Cerebellar cortex (tissue), 1 donor: ENCODE data around the gene PLCG2.
"Not testable (repeated sequence)": the region's sequence is repeated elsewhere in the genome, so short reads cannot be mapped to it uniquely, and the experiment has no call there.

Experiments used
- DNase-seq: peaks from one replicate; pipeline ENCODE4 v3.0.0-alpha.2; 2015; ENCODE audit warnings: low spot score

PLCG2 gene

DNA sequence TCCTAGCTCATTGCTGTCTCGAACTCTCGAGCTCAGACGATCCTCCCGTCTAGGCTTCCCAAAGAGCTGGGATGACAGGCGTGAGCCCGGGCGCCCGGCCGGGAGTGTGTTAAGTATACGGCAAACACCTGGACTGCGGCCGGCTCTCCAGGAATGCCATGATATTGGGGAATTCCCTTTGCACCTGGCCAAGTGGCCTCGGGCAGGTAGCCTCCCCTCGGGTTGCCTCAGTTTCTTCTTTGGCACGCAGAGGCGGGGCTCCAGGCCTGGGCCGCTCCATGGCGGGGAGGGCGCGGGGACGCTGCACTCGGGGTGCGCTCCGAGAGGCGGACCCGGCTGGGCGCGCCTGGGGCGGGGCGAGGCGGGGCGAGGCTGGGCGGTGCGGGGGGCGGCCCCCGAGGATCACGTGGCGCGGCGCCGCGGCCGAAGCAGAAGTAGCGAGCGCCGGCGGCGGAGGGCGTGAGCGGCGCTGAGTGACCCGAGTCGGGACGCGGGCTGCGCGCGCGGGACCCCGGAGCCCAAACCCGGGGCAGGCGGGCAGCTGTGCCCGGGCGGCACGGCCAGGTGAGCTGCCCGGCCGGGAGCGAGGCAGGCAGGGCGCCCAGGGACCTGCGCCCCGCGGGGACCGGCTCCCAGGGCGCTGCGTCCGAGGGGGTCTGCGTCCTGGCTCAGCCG, at the start of gene PLCG2:
TSS of gene PLCG2 (plus strand) at position 431 of the 675 bp plus-strand sequence. CDS start 6,699 bp downstream, outside the sequence.
- no peak for DNase-seq

DNA sequence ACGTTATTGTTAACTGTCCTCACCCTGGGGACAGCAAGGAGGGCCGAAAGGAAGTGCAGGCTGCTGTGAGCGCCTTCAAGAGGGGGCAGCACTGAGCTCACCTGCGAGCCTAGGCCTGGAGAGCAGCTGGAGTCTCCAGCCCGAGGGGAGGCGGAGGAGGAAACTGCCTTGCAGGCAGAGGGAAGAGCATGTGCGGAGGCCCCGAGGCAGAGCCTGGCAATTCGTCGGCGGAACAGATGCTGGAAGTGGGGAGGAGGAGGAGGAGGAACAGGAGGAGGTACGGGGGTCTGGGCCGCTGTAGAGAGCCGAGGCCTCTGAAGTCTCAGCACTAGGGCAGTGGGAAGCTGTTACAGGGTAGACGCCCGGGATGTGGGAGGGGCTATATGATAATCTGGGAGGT, 49.6 kb upstream of the PLCG2 start:
- no peak for DNase-seq

- DNase-seq = peak; percentile 83
Observed at GRCh38 chr16:81730090-81731051, 48.7 kb upstream of the PLCG2 start.

GRCh38 chr16:81731649-81732048, 47.4 kb upstream of the PLCG2 start:
- DNase-seq = peak; percentile 59

DNA sequence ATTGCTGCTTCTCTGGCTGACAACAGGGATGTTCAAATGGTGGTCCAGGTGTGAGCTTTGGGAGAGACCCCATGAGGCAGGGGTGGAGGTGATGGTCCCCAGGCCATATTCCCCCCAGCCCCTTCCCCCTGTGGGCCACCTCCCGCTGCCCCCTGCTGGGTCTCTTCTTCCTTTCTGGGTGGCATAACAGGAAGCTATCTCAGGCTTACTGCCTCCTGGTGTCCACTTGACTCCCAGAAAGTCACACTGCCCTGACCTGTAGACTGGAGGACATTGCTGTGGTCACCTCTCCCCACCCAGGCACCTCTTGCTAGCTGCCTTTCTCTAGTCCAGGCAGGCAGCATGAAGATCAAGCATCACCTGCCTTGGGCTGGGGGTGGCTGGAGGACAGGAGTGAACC, 46.4 kb upstream of the PLCG2 start:
- DNase-seq = no peak

DNA sequence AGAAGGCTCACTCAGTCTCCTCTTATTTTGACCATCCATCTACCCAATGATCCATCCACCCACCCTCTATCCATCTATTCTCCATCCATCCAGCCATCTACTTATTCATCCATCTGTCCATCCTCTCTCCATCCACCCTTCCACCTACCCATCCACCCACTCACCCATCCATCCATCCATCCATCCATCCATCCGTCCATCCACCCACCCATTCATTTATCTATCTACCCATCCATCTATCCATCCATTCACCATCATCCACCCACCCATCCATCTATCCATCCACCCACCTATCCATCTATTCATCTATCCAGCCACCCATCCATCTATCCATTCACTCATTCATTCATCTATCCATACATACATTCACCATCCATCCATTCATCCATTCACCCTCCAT, 45.8 kb upstream of the PLCG2 start:
- DNase-seq = no peak

GRCh38 chr16:81734632-81735434, 44.3 kb upstream of the PLCG2 start:
- DNase-seq = no peak

GRCh38 chr16:81737885-81738536, 41.1 kb upstream of the PLCG2 start:
- peak; percentile 82 for DNase-seq

DNA sequence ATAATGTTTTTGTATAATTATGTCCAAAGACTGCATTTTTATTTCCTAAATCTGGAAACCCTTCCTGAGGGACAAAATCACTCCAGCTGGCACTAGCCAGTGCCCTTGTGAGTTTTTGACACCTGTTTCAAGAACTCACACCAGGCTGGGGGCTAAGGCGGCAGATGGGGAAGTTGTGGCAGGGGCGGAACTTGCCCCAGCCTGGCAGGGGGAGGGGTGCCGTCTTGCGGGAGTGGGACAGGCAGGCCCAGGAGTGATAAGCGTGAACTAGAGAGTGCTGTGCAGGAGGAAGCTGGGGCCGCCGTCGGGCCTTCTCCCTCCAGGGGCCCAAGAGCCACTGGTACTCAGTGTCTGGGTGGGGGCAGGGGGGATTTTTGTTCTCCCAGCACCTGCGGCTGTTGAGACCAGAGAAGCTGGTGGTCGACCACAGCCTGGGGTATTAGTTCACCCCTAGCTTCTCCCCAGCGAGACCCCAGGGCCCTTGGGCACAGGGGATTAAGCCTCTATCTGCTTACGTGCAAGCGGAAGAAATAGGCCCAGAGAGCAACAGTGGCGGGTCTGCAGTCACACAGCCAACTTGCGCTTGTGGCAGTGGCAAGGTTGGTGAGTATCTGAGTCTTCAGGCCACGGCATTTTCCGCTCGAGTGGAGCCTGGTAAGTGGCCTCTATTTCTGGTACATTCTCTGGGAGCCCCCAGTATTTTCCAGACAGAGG, 40.2 kb upstream of the PLCG2 start:
- DNase-seq = no peak

- DNase-seq = no peak
Observed at GRCh38 chr16:81739503-81739902, 39.6 kb upstream of the PLCG2 start.

- DNase-seq = no peak
Observed at GRCh38 chr16:81740169-81740568, 38.9 kb upstream of the PLCG2 start.

DNA sequence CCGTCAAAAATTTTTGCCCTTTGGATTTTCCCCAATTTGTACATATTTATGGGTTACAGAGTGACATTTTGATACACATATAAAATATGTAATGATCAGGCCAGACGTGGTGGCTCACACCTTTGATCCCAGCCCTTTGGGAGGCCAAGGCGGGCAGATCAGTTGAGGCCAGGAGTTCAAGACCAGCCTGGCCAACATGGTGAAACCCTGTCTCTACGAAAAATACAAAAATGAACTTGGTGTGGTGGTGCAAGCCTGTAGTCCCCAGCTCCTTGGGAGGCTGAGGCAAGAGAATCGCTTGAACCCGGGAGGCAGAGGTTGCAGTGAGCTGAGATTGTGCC, 37.7 kb upstream of the PLCG2 start:
- DNase-seq = not testable (repeated sequence)

DNA sequence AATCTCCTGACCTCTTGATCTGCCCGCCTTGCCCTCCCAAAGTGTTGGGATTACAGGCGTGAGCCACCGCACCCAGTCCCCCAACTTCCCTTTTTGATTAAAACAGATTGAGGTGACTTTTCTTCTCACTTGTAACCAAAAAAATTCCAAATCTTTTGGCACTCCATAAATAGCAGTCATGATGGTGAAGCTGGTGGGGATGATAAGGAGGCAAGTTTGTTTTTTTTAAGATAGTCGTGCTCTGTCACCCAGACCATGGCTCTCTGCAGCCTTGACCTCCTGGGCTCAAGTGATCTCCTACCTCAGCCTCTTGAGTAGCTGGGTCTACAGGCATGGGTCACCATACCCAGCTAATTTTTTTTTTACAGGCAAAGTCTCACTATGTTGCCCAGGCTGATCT, 34.7 kb upstream of the PLCG2 start:
- DNase-seq = no peak

- DNase-seq = no peak
Observed at GRCh38 chr16:81744911-81745310, 34.2 kb upstream of the PLCG2 start.

GRCh38 chr16:81745704-81746558, 33.2 kb upstream of the PLCG2 start:
- DNase-seq = peak; percentile 31

DNA sequence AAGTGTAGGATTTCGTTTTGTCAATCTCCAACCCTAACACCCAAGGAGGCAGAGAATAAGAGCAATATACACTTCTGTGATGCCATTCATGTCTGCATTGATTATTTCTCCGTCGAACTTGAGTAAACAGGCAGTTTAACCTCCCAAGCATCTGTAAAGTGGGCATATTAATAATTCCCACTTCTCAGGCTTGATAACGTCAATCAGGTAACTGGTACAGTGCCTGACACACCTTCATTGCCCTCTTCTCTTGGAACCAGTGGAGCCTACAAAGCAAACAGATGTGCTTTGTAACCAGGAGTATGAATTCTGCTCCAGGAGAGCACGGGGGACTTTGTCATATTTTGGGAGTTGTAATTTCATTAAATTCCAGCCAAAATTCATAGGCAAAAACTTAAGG, 32.5 kb upstream of the PLCG2 start:
- DNase-seq = no peak

DNA sequence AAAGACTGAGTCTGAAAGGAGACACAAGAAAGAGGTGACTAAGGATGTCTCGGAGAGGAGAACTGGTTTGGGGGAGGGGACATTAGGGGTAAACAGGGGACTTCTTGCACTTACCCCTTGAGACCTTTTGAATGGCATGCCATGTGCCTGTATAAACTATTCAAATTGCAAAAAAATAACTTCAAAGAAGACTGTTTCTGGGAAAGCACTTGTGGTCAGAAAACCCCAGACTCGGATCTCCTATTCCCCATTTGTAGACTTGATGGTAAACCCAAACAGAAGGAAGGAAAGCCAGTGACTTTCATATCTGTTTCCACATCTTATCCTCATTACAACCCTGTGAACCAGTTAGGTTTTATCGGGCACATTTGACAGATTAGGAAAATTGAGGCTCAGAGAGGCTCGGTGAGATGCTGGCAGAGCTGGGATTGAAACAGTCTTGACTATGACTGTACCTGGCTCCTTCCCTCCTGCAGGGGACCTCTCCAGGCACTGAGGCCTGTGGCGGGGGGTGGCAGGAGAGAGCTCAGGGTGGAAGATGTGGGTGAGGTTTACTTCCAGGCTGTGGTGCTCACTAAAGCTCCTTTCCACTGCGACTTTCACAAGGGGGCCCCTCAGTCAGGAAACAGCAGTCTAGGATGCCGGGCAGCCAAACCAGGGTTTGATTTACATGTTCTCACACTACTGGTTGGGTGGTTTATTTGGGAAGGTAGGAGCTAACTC, 30.5 kb upstream of the PLCG2 start:
- DNase-seq = no peak

- no peak for DNase-seq
Observed at GRCh38 chr16:81752225-81752875, 26.7 kb upstream of the PLCG2 start.

DNA sequence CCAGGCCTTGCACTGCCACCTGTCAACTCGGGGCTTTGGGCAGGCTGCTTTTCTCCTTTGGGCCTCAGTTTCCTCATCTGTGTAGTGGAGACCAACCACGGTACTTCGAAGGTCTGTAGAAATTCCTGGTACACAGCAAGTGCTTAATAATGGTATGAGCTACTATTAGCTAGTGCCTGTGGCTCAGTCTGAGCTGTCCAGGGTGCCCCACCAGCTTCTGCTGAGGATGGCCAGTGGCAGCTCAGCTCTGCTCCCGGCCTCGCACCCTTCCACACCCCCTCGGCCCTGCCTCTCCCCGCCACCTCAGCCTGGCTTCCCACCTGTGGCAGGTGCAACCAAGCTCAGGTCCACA, 26.2 kb upstream of the PLCG2 start:
- DNase-seq = no peak
